H1 (cell line): Measurements from ENCODE around the gene TIAM2. TPM values are rescaled to one million over a fixed set of nuclear protein-coding genes. Genes with fewer than 3 reads are reported as not detected.
A peak's percentile ranks its signal among the peaks of the same experiment; 100 is the strongest.

Experiments
- CTCF ChIA-PET: fragments of 300-600 bp; sonication (Branson Sonifier 250); formaldehyde crosslinking; loops from one replicate; lab custom pipeline; 2021; ENCODE audit not compliant: partially characterized antibody; lab: Charles Lee
- POLR2A ChIA-PET: fragments of 300-600 bp; sonication (Branson Sonifier 250); formaldehyde crosslinking; loops from one replicate; lab custom pipeline; 2021; ENCODE audit warnings: inconsistent platforms; ENCODE audit not compliant: partially characterized antibody; lab: Charles Lee
- DNase-seq, 2 experiments: peaks; one replicate each; pipeline versions ENCODE4 v3.0.0 to v3.0.0-alpha.2; 2010 to 2022; ENCODE audit warnings: low spot score in 2 of 2, low read depth in 1 of 2, mixed read lengths in 1 of 2
- FAIRE-seq: peaks from 2 replicates; lab custom pipeline; 2011; peaks lifted over from hg19 to GRCh38; lab: Jason Lieb, UNC
- H2AFZ ChIP-seq: 2 replicates; pipeline ENCODE4 v1.8.1; 2012; ENCODE audit warnings: low read length, inconsistent platforms
- H2AK5ac ChIP-seq: 2 replicates; pipeline ENCODE4 v1.6.1; 2013; ENCODE audit warnings: low read depth, low read length
- H2BK120ac ChIP-seq: replicated peaks from 2 replicates; pipeline ENCODE3; 2013; ENCODE audit warnings: low read depth, low read length, inconsistent platforms
- H2BK12ac ChIP-seq: 2 replicates; pipeline ENCODE4 v1.6.1; 2013; ENCODE audit warnings: low read depth, low read length
- H2BK15ac ChIP-seq: 2 replicates; pipeline ENCODE4 v1.6.1; 2013; ENCODE audit warnings: low read length
- H2BK20ac ChIP-seq: 2 replicates; pipeline ENCODE4 v1.6.1; 2013; ENCODE audit warnings: low read length
- H2BK5ac ChIP-seq: 2 replicates; pipeline ENCODE4 v1.6.1; 2013; ENCODE audit warnings: low read depth, low read length
- H3K14ac ChIP-seq: 2 replicates; pipeline ENCODE4 v1.6.1; 2013; ENCODE audit warnings: inconsistent platforms; ENCODE audit not compliant: insufficient read length
- H3K18ac ChIP-seq: 2 replicates; pipeline ENCODE4 v1.6.1; 2013; ENCODE audit warnings: low read length; ENCODE audit errors: extremely low read depth
- H3K23ac ChIP-seq: 2 replicates; pipeline ENCODE4 v1.6.1; 2013; ENCODE audit warnings: inconsistent platforms; ENCODE audit not compliant: insufficient read length
- H3K23me2 ChIP-seq: 2 replicates; pipeline ENCODE4 v1.6.1; 2013; ENCODE audit warnings: low read depth, low read length
- H3K27ac ChIP-seq: 2 replicates; pipeline ENCODE4 v1.6.1; 2011; ENCODE audit warnings: low read depth, low read length, inconsistent platforms
- H3K27me3 ChIP-seq, 4 experiments: replicated peaks in 1 of 4; 1 replicate in 1 of 4; 2 replicates in 3 of 4; pipeline versions ENCODE4 v1.6.1 to v1.8.1; 2011 to 2013; ENCODE audit warnings: low read length in 3 of 4, mild to moderate bottlenecking in 3 of 4, inconsistent platforms in 2 of 4, mixed read lengths in 2 of 4, moderate library complexity in 1 of 4; ENCODE audit not compliant: control insufficient read depth in 3 of 4, insufficient read depth in 3 of 4; ENCODE audit errors: extremely low read depth in 1 of 4
- H3K36me3 ChIP-seq, 4 experiments: 2 replicates each; pipeline versions ENCODE4 v1.6.1 to v1.8.1; 2011 to 2013; ENCODE audit warnings: mild to moderate bottlenecking in 4 of 4, low read length in 3 of 4, moderate library complexity in 2 of 4, control low read depth in 1 of 4, inconsistent platforms in 1 of 4; ENCODE audit not compliant: insufficient read depth in 4 of 4, control insufficient read depth in 2 of 4
- H3K4ac ChIP-seq: replicated peaks from 2 replicates; pipeline ENCODE3; 2013; ENCODE audit warnings: low read length, low read depth, mixed read lengths, inconsistent platforms; ENCODE audit not compliant: insufficient read length
- H3K4me1 ChIP-seq, 4 experiments: replicated peaks in 1 of 4; 1 replicate in 1 of 4; 2 replicates in 3 of 4; pipeline versions ENCODE4 v1.6.1 to v1.8.1; 2011 to 2013; ENCODE audit warnings: low read length in 3 of 4, inconsistent platforms in 2 of 4, mixed read lengths in 1 of 4; ENCODE audit not compliant: insufficient read depth in 4 of 4, control insufficient read depth in 3 of 4
- H3K4me2 ChIP-seq, 2 experiments: 2 replicates each; pipeline versions ENCODE4 v1.6.1 to v1.8.1; 2011 to 2013; ENCODE audit warnings: low read depth in 2 of 2, low read length in 2 of 2, control low read depth in 1 of 2, inconsistent platforms in 1 of 2, mild to moderate bottlenecking in 1 of 2; ENCODE audit not compliant: insufficient read depth in 1 of 2
- H3K4me3 ChIP-seq, 4 experiments: fragments of 200-600, 300-600 bp in 1 of 4; sonication (generic), shearing (Covaris generic), sonication (Bioruptor Twin) in 1 of 4; 2 replicates each; pipeline versions ENCODE4 v1.5.1 to v1.8.1; 2011 to 2016; ENCODE audit warnings: low read length in 4 of 4, low read depth in 3 of 4, control low read depth in 2 of 4, inconsistent platforms in 2 of 4, mild to moderate bottlenecking in 2 of 4, mixed read lengths in 1 of 4, moderate library complexity in 1 of 4; ENCODE audit not compliant: insufficient read depth in 2 of 4; ENCODE audit errors: extremely low read depth in 1 of 4
- H3K56ac ChIP-seq: replicated peaks from 2 replicates; pipeline ENCODE3; 2013; ENCODE audit warnings: low read depth, mild to moderate bottlenecking, mixed read lengths, low read length, inconsistent platforms; ENCODE audit not compliant: insufficient read length
- H3K79me1 ChIP-seq: 2 replicates; pipeline ENCODE4 v1.6.1; 2013; ENCODE audit warnings: low read depth, low read length, control low read depth
- H3K79me2 ChIP-seq, 2 experiments: 2 replicates each; pipeline versions ENCODE4 v1.6.1 to v1.8.1; 2012 to 2013; ENCODE audit warnings: low read length in 2 of 2, mild to moderate bottlenecking in 2 of 2, inconsistent platforms in 1 of 2; ENCODE audit not compliant: insufficient read depth in 2 of 2, control insufficient read depth in 1 of 2
- H3K9ac ChIP-seq, 4 experiments: replicated peaks in 1 of 4; 1 replicate in 1 of 4; 2 replicates in 3 of 4; pipeline versions ENCODE4 v1.6.1 to v1.8.1; 2011 to 2013; ENCODE audit warnings: low read depth in 3 of 4, low read length in 3 of 4, control low read depth in 2 of 4, mild to moderate bottlenecking in 2 of 4, moderate library complexity in 2 of 4, inconsistent platforms in 1 of 4; ENCODE audit errors: extremely low read depth in 1 of 4
- H3K9me3 ChIP-seq, 2 experiments: 2 replicates each; pipeline versions ENCODE4 v1.6.1 to v1.8.1; 2012 to 2013; ENCODE audit warnings: mild to moderate bottlenecking in 2 of 2, moderate library complexity in 2 of 2, control low read depth in 1 of 2, inconsistent platforms in 1 of 2, low read depth in 1 of 2, low read length in 1 of 2, mixed read lengths in 1 of 2; ENCODE audit not compliant: insufficient read depth in 2 of 2
- H4K20me1 ChIP-seq, 2 experiments: replicated peaks in 1 of 2; 2 replicates each; pipeline versions ENCODE3 to v1.8.1; 2011 to 2013; ENCODE audit warnings: inconsistent platforms in 2 of 2, low read length in 2 of 2, mild to moderate bottlenecking in 1 of 2; ENCODE audit not compliant: insufficient read depth in 2 of 2, control insufficient read depth in 1 of 2
- H4K5ac ChIP-seq: 2 replicates; pipeline ENCODE4 v1.6.1; 2013; ENCODE audit warnings: low read length, low read depth, mixed read lengths, inconsistent platforms; ENCODE audit not compliant: insufficient read length
- H4K8ac ChIP-seq: 2 replicates; pipeline ENCODE4 v1.8.0; 2013; ENCODE audit warnings: mild to moderate bottlenecking, moderate library complexity, low read length, inconsistent platforms; ENCODE audit not compliant: insufficient read depth; ENCODE audit errors: extremely low read depth
- H4K91ac ChIP-seq: replicated peaks from 2 replicates; pipeline ENCODE3; 2013; ENCODE audit warnings: low read length, mixed read lengths, inconsistent platforms; ENCODE audit not compliant: insufficient read length
- CBX5 ChIP-seq: fragments of 300-800, 300-1000 bp; sonication (generic); IDR thresholded peaks from 2 replicates; pipeline ENCODE4 v1.7.1; 2016; ENCODE audit warnings: antibody characterized with exemption, low read length, low read depth
- EGR1 ChIP-seq: IDR thresholded peaks from 2 replicates; pipeline ENCODE4 v1.6.1; 2011; ENCODE audit warnings: low read depth, low read length, borderline replicate concordance
- EP300 ChIP-seq, 2 experiments: IDR thresholded peaks; 1 replicate in 1 of 2; 2 replicates in 1 of 2; pipeline ENCODE4 v1.6.1; 2011 to 2012; ENCODE audit warnings: low read depth in 2 of 2, low read length in 2 of 2, mild to moderate bottlenecking in 2 of 2, borderline replicate concordance in 1 of 2, inconsistent platforms in 1 of 2, moderate library complexity in 1 of 2
- JUN ChIP-seq: IDR thresholded peaks from 2 replicates; pipeline ENCODE4 v1.6.1; 2011; ENCODE audit warnings: low read depth, mild to moderate bottlenecking, improper control_type of control experiment, low read length
- RAD21 ChIP-seq, 2 experiments: IDR thresholded peaks in 1 of 2; conservative IDR thresholded peaks in 1 of 2; 2 replicates each; pipeline ENCODE4 v1.6.1; 2011; ENCODE audit warnings: low read depth in 2 of 2, low read length in 2 of 2, improper control_type of control experiment in 1 of 2, inconsistent platforms in 1 of 2, mild to moderate bottlenecking in 1 of 2, moderate library complexity in 1 of 2
- SIX5 ChIP-seq: IDR thresholded peaks from 2 replicates; pipeline ENCODE4 v1.6.1; 2011; ENCODE audit warnings: mild to moderate bottlenecking, low read depth, low read length
- WGBS, 2 experiments: shearing (Covaris generic) in 1 of 2; methylation state at CpG; one replicate each; pipeline versions ENCODE4 v1.1.6 to v1.1.7; 2013 to 2015; ENCODE audit warnings: low lambda C conversion rate in 2 of 2, mixed read lengths in 2 of 2, inconsistent platforms in 1 of 2, low coverage in 1 of 2, missing lambda C conversion rate in 1 of 2; ENCODE audit not compliant: insufficient replicate concordance in 2 of 2, insufficient coverage in 1 of 2, insufficient read length in 1 of 2; ENCODE audit errors: extremely low coverage in 1 of 2, missing lambda C conversion rate in 1 of 2; 5-methylcytosine and 5-hydroxymethylcytosine counted together
- polyA plus RNA-seq, 7 experiments: library from polyadenylated mRNA; depleted of rRNA in 3 of 7; stranded (reverse) in 5 of 7; unstranded in 2 of 7; fragments of >200 nt in 5 of 7; fragments of 200-250 nt in 2 of 7; gene quantifications; 1 replicate in 5 of 7; 2 replicates in 1 of 7; 4 replicates in 1 of 7; pipeline versions ENCODE4 v1.2.1 to v1.2.3, GENCODE V29; 2011 to 2013; ENCODE audit warnings: missing spikeins in 2 of 7, mixed read lengths in 2 of 7
- total RNA-seq: library from RNA; stranded (reverse); fragmentation: NEBNext Ultra II Directional; extraction: Animal tissue kit (Norgen Biotek cat#: 25700); gene quantifications from 2 replicates; pipeline ENCODE4 v1.2.1, GENCODE V29; 2021
- TF ChIP-seq, protein P1 (sequence below), 3 experiments: IDR thresholded peaks; 1 replicate in 2 of 3; 2 replicates in 1 of 3; pipeline versions ENCODE4 v1.5.1 to v1.6.1; 2011; ENCODE audit warnings: low read length in 3 of 3, mild to moderate bottlenecking in 3 of 3, inconsistent platforms in 2 of 3, low read depth in 1 of 3, moderate library complexity in 1 of 3; ENCODE audit not compliant: insufficient read depth in 1 of 3; ENCODE audit errors: control extremely low read depth in 1 of 3

TIAM2 gene
- total and polyA plus RNA-seq, 2 of the 8 experiments (the other 6 are each of a cell fraction or from before 2014, with no cell fraction given) = 7.4 to 23.9 TPM

- Histone ChIP-seq H3K9ac (no peak overlapping the region), H3K14ac (no peak overlapping the region), H3K79me2 (no peaks in the 10 kb centered on the region), H3K4me1 (peaks cover 0 to 7% (median 2%) of the 10 kb centered on the region in 4 experiments; a peak in 5 of 7 replicates), H3K79me1 (no peaks in the 10 kb centered on the region), H3K4ac (no peak overlapping the region), H2AK5ac (no peak overlapping the region), H2BK5ac (no peak overlapping the region), H3K23ac (no peak overlapping the region), H3K27ac (no peak overlapping the region), H2BK20ac (no peak overlapping the region), H4K20me1 (no peaks in the 10 kb centered on the region), H4K5ac (no peak overlapping the region), H3K27me3 (no peaks in the 10 kb centered on the region), H3K4me2 (no peak overlapping the region), H3K4me3 (no peak overlapping the region), H2BK15ac (no peak overlapping the region), H3K56ac (no peak overlapping the region), H2BK120ac (no peak overlapping the region), H2BK12ac (no peak overlapping the region), H3K36me3 (peaks cover 0 to 9% (median 2%) of the 10 kb centered on the region in 4 experiments; a peak in 6 of 8 replicates), H4K8ac (no peak overlapping the region), H3K18ac (no peak overlapping the region), H3K9me3 (no peaks in the 10 kb centered on the region), H2AFZ (no peak overlapping the region), H3K23me2 (no peaks in the 10 kb centered on the region), H4K91ac (no peak overlapping the region)
- no peak for FAIRE-seq
- TF ChIP-seq CBX5 (no peak), EGR1 (no peak), RAD21 (IDR thresholded peaks at IDR 0.05 in 1 of 2, conservative IDR thresholded peaks at IDR 0.05 in 1 of 2; ENCODE audit: low read depth in 2 of 2, low read length in 2 of 2) (peak; percentile 60 to 65), EP300 (IDR thresholded peaks at IDR 0.05; ENCODE audit: borderline replicate concordance in 1 of 2, low read depth in 2 of 2, low read length in 2 of 2) (no peak), SIX5 (no peak), JUN (no peak)
- TF ChIP-seq, protein P1, sequence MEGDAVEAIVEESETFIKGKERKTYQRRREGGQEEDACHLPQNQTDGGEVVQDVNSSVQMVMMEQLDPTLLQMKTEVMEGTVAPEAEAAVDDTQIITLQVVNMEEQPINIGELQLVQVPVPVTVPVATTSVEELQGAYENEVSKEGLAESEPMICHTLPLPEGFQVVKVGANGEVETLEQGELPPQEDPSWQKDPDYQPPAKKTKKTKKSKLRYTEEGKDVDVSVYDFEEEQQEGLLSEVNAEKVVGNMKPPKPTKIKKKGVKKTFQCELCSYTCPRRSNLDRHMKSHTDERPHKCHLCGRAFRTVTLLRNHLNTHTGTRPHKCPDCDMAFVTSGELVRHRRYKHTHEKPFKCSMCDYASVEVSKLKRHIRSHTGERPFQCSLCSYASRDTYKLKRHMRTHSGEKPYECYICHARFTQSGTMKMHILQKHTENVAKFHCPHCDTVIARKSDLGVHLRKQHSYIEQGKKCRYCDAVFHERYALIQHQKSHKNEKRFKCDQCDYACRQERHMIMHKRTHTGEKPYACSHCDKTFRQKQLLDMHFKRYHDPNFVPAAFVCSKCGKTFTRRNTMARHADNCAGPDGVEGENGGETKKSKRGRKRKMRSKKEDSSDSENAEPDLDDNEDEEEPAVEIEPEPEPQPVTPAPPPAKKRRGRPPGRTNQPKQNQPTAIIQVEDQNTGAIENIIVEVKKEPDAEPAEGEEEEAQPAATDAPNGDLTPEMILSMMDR (IDR thresholded peaks at IDR 0.05; ENCODE audit: control extremely low read depth in 1 of 3, insufficient read depth in 1 of 3, low read depth in 1 of 3, low read length in 3 of 3) = peak in 2 of 3 experiments; percentile 45 to 57; a peak in 2 of 4 replicates
- DNase-seq = no peak
- ChIA-PET POLR2A (interaction anchor here (2.4 kb wide), 1 partner anchor 70 kb away, joined by 8 read pairs; no protein-coding TSS in a partner anchor), CTCF (interaction anchor here (0.6 to 5.4 kb wide), 49 partner anchors 8 to 731 kb away, joined by 3 to 63 read pairs (median 4); no protein-coding TSS in a partner anchor)
- 77% methylated on average over 4 of the region's 4 CpGs; no CpG with 5 or more reads in 1 of the 2 experiments for WGBS, 2 experiments
These were observed 182.3 kb downstream of the TIAM2 start for GRCh38 chr6:155177363-155177961.
